NOMO-1 treated with DMSO at 0.1 percent for 48 hours (cell line): ENCODE measurements around the gene BCL2A1.
"Not testable (repeated sequence)": the region's sequence is repeated elsewhere in the genome, so short reads cannot be mapped to it uniquely, and the experiment has no call there.

Source experiments
- DNase-seq: peaks from one replicate; lab custom pipeline; 2025; ENCODE audit not compliant: unreplicated experiment; lab: John Stamatoyannopoulos, UW

The BCL2A1 gene

DNA sequence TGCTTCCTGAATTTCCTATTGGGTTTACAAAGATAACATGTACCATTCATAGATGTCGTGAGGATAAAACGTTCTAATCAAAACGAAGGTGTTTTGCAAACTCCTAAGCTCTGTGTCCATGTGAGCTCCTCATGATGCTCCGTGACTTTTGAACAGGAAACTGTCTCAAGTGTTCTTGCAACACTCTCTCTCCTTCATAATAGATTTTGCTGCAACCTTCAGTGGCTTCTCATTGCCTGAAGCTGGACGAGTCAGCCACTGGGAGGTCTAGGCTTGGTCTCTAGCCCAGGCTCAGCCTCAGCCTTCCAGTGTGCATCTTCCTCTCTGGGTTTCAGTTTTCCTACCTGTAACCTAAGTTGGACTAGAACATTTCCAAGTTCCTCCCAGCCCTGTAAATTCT, 18.7 kb upstream of the BCL2A1 start:
- DNase-seq = peak; percentile 94

DNA sequence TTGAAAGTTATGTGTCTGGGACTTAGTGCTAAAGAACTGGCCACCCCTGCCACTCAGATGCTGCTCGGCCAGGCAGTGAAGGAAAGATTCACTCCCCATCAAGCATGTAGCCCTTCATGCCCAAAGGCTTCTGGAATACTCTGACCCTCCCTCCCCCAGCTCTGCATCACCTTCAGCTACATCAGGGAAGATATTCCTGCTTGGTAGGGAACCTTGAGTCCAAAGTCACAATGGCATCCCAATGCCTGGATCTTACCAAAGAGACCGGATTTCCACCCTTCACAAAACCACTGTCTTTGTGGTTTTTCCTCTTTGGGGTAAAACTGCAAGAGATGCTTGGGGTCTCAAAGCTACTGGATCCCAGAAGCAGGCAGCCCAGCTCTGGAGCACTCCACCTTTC, 18.2 kb upstream of the BCL2A1 start:
- DNase-seq = no peak

DNA sequence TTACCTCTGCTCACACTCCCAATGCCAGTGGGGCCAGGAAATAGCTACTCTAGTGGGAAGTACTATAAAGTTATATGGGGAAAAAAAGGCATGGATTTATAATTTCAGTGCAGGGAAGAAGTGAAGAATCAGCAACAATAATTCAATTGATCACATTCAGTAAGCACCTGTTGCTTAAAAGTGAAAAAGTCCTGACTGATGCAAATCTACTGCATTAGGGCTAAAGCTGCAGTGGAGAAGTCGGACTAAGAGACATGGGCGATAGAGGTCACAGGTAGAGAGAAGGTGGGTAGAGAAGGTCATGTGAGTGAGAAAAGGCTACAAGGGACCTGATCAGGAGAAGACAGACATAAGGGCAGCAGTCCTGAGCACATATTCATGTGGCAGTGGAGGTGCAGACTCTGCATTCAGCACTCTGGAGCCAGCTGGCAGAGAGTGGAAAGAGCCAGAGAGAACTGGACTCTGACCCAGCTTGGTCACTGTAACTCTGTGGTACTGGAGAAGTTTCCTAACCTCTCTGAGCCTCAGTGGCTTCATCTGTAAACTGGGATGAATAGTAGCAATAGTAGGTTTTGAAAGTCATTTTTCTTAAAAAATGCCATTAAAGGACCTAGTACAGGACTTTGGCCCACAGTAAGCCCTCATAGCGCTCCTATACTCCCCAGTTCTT, 17.6 kb upstream of the BCL2A1 start:
- DNase-seq = no peak

DNA sequence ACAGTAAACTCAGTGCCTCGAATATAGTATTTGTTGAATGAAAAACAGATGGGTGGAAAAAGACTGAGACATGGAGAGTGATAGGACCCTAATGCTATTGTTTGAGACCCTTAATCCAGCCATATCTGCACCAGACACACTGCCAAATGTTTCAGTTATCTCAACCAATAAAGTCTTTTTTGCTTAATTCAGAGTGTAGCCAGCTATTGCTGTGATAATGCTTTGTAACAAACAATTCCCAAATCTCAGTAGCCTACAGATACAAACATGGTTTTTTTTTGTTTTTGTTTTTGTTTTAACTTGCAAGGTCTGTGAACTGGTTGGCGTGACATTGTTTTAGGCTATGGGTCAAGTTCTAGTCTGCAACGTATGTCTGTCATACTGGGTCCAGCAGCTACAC, 17.0 kb upstream of the BCL2A1 start:
- no peak for DNase-seq

DNA sequence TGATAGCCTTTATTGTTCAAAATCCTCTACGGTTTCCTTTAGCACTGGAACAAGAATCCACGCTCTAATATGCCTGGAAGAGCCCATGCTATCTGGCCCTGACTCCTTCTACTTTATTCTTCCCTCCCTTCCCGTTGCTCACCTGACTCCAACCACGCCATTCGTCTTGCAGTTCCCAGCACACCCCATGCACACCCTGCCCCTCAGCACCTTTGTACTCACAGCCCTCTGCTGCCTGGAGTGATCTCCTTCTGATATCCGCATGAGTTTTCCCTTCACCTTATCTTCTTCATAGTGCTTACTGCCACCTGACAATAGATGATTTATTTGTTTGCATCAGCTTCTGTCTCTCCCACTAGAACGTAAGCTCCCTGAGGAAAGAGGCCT, 16.6 kb upstream of the BCL2A1 start:
- DNase-seq = no peak

- DNase-seq = peak; percentile 90
Observed at GRCh38 chr15:79981831-79982455, 10.9 kb upstream of the BCL2A1 start.

DNA sequence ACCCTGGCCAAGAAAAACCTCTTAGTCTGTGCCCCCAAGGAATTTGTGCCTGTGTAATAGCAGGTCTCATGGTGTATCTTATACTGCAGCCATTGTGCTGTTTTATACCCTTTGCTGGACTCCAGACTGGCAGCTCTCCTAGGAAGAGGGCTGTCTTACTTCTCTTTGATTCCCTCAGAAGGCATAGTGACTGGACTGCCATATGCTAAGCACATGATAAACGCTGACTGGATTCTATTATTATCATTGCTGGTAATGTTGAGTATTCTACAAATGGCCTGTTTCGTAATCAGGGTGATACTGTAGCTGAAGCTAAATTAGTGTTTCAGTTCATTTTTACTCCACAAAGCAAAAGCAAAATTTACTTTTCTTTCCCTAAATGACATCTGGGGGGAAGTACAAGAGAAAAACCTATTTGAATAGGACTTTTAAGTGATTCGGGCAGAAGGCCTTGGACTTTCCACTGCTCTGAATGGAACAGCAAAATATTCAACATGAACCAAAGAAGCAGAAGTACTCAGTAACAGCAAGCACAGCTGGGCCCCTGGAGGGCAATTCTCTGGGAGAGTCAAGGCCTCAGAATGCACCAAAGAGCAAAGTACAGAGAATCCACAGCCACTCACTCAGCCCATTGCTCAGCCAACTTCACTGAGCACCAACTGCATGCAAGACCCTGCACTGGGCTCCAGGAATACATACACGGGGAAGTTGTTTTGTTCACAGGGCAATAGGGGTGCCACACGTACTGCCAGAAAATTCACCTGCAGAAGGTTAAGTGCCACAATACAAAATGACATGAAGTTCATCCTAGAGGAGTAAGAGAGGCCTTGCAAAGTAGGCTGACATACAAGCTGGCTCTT, 7.9 kb upstream of the BCL2A1 start:
- DNase-seq = peak; percentile 95

DNA sequence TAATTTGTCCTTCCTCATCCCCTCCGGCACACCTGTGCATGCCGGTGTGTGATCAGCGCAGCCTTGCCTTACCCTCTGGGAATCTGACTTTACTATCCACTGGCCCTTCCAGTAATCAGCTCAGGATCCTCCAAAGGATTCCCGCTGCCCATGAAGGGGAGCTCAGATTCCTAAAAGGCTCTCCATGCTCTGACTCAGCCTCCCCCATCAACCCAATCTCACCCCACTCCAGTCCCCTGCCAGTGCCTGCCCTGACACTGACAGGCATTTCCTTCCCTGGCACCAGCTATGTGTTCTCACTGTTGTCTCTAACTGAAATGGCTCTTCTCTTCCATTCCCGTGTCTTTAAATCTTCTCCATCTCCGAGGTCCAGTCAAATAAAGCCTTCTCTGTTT, 7.3 kb upstream of the BCL2A1 start:
- DNase-seq = no peak

DNA sequence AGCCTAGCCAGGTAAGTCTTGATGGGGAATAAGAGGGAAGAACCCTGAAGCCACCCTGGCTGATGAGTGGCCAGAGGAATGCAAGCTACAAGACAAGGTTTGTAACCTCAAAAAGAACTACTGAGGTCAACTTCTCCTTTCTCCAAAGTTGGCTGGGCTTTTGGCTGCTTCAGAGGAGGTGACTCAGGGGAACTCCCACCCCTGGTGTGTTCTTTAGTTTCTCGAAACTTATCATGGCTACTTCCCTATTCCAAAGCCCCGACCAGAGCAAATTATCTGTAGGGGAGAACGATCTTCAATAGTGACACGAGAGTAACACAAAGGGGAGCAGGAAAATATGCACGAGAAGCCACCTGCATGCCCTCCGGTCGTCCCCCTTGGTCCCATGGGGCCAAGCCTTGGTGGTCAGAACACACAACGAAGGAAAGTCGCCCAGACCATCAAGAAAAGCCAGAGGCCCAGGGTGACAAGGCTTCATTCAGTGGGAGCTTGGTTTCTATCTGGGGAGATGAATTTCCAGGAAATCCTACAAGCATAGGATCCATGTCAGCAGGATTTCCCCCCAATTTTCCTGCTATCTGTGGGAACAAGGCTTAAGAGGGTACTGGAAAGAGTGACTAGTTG, 6.5 kb upstream of the BCL2A1 start:
- peak; percentile 98 for DNase-seq

DNA sequence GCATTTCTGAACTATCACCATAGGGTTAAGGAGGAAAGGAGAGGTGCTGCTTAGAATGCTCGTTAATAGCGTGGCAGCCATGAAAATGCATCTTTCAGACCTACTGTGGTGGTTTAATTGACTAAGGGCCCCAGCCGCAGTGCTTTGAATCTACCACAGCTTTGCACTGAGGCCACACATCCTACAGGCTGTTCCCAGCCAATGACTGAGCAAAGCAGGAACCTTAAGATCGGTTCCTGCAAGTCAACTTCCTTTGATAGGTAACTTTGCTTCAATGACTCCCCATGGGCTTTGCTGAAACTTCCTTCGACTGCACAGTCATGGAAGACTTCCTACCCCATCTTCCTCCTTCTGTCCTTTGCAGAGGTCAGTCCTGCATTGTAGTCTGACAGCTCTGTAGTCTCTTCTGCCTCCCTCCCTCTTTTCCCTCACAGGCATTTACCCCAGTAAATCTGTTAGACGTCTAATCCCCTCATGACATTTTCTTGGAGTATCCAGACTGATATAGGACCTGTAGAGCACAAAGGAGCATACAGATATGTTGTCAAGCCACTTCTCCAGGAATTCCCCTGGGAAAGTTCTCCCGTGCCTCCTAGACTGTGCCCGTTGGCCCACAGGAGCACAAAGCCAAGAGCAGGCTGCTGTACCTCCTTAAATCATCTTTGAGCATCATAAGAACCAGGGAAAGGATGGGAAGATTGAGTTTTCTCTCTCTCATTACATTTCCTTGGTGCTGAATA, 2.6 kb upstream of the BCL2A1 start:
- DNase-seq = no peak

- no peak for DNase-seq
Observed at GRCh38 chr15:79972863-79973262, 1.9 kb upstream of the BCL2A1 start.

GRCh38 chr15:79970181-79970580, 815 bp downstream of the BCL2A1 start:
- DNase-seq = no peak

- no peak for DNase-seq
Observed at GRCh38 chr15:79969146-79969545, 1.9 kb downstream of the BCL2A1 start.

DNA sequence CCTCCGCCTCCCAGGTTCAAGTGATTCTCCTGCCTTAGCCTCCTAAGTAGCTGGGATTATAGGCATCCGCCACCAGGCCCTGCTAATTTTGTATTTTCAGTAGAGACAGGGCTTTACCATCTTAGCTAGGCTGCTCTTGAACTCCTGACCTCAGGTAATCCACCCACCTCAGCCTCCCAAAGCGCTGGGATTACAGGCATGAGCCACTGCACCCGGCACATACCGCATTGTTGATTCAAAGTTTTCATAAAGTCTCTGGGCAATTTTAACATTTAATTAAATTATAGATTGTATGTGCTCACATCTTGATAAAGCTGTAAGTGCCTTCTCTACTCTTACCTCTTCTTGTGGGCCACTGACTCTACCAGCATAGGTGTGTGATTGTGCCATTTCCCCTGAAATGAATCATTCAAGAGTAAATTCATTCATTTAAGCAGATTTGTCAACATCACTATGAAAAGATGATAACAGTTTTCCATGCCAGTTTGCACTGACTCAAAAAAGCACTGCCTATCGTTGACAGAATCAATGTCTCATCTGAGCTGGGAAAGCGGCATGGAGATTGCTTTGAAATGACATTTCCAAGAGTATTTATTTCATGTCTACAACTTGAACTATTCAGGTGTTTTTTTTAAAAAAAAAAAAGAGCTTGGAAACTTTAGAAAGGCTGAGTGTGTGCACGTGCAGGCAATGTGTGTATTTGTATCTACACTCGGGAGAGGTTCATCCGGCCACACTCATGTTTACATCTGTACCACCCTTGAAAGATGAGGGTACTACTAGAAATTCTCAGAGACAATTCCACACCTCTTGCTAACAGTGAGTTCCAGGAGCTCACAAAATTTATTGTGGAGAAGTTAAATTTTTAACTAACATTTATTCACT, 3.5 kb downstream of the BCL2A1 start:
- no peak for DNase-seq

DNA sequence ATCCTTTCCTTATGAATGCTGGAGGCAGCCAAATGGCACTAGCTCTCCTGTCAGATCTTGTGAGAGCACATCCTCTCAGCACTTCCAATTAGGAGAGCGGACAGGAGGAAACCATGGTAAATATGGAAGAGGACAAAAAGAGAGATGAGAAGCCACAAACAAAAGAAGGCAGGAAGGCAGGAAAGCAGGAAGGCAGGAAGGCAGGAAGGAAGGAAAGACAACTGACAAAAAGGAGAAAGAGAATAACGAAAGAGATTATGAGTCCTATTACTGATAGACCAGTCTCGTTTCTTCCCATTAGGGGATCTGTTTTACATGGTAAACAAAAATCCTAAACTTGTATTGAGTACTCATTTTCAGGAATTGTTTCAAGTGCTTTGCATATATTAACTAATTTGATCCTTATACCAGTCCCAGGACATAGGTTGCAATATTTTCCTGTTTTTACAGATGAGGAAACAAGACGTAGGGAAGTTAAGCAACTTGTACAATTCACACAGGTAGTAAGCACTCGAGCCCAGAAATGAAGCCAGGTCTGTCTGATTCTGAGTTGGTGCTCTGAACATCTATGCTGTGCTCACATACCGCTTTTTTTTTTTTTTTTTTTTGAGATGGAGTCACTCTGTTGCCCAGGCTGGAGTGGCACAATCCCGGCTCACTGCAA, 4.2 kb downstream of the BCL2A1 start:
- DNase-seq = no peak

DNA sequence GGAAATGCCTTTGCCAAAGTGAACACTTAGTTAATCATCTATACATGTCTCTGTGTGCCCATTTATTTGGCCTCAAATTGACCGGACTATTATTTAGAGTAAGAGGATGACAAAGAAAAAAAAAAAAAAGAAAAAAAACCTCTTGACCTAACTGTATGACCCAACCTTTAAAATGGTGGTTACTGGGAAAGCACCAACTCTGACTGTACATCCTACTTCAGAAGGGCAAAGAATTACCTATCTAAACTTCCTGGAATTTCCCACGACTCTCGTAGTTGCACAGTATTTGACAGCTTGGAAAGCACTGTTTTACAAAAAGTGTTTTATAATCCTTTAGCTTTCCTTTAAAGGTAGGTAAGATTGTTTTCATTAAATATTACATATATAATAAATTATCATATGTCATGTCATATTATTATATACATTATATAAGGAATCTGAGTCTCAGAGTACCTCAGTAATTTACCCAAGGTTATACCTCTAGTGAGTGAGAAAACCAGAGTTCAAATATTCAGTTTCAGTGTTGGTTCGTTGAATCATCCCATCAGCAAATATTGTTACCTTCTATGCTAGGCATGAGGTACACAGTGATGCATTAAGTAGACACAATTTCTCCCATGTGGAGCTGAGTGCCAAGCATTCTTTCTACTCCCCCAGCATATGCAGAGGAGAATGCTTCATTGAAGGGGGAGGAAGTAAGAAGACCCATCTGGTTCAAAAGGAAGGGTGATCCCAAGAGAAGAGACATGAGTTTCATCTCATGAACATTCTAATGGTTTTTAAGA, 5.0 kb downstream of the BCL2A1 start:
- DNase-seq = no peak

DNA sequence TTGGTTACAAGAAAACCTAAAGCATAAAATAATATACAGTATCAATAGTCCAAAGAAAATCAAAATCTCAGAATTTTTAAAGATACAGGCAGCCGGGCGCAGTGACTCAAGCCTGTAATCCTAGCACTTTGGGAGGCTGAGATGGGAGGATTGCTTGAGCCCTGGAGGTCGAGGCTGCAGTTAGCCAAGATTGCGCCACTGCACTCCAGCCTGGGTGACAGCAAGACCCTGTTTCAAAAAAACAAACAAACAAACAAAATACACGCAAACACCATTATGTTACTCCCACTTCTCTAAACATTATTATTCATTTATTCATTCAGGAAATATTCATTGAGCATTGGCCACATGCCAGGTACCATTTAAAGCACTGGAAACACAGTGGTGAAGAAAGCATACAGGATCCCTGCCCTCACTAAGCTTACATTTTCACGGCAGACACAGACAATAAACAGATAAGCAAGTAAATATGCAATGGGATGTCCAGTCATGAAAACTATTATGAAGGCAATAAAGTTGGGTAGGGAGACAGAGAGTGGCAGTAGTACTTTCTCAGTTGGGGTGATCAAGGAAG, 6.7 kb downstream of the BCL2A1 start:
- no peak for DNase-seq

- not testable (repeated sequence) for DNase-seq
Observed at GRCh38 chr15:79962921-79963320, 8.1 kb downstream of the BCL2A1 start.
